Amygdala (tissue), 56 donors: ENCODE data around the gene SLC7A8.
"Not testable (repeated sequence)": the region's sequence is repeated elsewhere in the genome, so short reads cannot be mapped to it uniquely, and the experiment has no call there.

Source experiments
- DNase-seq, 56 donors: peaks; one replicate each; lab custom pipeline; 2025; lab: John Stamatoyannopoulos, UW

Gene SLC7A8

DNA sequence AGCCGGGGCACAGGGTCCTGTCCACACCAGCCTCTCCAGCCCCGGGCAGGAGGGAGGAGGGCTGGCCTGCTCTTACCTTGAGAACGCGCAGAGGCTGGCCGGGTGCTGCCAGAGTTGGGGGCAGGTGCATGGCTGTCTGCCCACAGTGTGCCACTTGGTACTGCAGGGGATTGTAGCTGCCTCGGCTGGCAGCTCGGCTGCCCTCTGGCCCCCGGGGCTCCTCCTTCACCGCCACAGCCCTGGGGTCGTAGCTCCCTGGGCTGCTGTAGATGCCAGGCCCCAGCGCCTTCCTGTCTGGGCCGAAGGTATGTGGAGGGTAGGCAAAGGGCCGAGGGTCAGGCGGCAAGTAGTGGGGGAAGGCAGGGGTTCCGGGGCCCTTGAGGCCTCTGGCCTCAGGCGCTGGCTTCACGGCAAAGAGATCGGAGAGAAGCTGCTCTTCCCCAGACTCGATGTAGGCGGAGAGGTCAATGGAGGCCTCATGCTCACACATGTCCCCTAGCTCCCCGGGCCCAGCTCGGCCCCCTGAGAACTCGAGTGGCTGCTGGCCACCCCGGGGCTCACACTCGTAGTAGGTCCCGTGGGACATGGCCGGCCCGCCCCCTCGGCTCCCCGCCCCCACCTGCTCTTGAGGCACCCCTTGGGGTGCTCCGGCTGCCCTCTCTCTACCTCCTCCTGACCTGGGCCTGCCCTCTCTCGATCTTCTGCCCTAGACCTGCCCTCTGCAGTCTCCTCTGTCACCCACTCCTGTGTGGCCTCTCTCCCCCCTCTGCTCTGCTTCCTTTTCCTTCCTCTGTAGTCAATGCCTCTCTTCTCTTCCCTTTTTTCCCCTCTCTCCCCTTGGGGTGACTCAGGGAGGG is 64.7 kb downstream of the SLC7A8 start, which contains the start of gene CEBPE:
CEBPE (minus strand) TSS at position 750 of the 857 bp plus-strand sequence; CDS start at position 586, 164 bp downstream.
- DNase-seq = no peak

DNA sequence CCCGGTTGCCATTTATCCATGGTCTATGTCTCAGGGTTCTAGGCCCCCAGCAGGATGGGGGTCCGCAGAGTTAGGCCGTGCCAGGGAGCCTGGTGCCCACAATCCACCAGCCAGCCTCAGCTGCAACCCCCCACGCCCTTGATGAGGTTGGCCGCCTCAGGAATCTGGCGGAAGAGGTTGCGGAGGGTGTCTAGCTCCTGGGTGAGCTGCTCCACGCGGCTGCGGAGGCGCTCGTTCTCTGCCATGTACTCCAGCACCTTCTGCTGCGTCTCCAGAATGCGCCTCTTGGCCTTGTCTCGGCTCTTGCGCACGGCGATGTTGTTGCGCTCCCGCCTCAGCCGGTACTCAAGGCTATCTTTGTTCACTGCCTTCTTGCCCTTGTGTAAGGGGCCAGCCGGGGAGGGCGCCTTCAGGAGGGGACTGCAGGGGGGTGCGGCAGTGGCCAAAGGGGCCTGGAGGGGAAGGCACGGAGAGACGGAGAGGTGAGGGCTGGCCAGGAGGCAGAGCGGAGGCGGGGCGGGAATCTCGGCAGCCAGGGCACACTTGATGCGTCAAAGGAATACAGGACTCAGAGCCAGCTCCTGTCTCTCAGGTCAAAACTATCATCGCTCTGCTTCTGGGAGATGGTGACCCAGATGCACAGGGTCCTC is 66.0 kb downstream of the SLC7A8 start:
- DNase-seq = no peak

DNA sequence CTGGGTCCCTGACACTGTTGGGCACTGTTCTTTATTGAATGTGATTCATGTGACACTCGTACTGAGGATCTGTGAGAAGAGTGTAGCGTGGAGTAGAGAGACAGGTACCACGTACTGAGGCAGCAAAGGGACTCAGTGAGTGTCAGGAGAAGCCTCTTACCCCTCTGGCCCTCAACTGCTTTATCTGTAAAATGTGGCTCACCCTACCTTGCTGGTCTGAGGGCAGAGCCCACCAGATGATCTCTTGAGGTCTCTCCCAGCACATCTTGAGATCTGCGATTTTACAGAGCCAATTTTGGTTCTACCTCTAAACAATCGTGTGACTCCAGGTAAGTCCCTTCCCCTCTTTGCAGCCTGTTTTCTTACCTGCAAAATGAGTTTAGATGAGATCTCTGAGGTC is 67.5 kb downstream of the SLC7A8 start:
- DNase-seq = no peak

DNA sequence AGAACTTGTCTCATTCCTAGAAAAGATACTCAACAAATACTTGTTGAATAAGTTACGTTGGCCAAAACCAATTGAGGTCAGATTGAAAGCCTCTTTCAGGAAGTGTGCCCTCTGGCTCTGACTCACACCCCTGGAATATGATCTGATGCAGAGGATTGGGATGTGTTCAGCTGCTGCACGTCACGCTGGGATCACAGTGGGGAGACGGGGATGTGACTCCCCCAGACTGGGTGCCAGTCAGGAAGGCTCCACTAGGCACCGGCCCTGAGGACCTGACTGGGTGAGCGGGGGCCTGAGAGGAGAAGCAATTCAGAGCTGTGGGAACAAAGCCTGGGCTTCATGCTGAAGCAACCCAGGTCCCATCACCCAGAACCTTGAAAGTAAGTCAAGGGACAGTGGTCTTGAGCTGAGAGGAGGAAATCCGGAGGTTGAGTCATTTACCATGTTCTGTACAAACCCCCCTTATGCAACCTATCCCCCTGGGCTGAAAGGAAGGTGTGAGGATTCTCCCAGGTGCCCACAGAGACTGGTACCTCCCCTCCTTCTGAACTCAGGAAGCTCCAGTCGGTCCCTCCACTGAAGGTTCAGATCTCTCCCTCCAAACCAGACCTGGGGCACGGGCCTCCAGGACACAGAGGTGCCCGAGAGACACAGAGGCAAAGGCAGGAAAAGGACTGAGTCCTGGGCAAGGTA is 68.3 kb downstream of the SLC7A8 start:
- DNase-seq = no peak

DNA sequence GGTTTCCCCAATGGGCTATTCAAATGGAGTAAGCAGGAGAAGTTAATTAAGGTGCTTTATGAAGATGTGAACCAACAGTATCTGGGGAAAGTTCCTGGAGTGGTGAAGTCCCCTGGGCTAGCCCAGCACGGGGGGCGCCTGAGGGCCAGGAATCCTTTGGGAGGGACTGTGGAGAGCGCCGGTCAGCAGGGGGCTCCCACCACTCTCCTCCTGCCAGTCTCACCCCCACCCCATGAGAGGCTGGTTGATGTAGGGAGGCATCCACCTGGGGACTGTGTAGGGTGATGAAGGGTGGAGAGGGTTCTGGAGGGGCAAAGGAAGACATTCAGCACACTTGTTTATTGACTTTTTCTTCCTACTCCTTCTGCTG is 68.8 kb downstream of the SLC7A8 start:
- no peak for DNase-seq

DNA sequence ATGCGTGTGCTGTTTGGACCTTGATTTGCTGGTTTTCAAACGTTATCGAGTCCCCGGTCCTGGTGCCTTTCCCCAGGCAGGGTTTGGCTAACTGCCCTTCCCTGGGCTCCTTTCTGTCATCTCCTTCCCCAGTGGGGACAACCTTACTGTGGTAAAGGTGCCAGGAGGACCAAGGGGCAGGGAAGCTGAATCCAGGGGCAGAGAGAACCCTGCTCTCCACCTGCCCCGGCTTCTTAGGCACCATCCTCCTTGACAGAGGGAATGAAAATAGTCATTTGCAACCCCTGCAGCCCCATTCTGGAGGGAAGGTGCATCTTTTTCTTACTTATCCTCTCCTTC is 69.4 kb downstream of the SLC7A8 start:
- DNase-seq = no peak

DNA sequence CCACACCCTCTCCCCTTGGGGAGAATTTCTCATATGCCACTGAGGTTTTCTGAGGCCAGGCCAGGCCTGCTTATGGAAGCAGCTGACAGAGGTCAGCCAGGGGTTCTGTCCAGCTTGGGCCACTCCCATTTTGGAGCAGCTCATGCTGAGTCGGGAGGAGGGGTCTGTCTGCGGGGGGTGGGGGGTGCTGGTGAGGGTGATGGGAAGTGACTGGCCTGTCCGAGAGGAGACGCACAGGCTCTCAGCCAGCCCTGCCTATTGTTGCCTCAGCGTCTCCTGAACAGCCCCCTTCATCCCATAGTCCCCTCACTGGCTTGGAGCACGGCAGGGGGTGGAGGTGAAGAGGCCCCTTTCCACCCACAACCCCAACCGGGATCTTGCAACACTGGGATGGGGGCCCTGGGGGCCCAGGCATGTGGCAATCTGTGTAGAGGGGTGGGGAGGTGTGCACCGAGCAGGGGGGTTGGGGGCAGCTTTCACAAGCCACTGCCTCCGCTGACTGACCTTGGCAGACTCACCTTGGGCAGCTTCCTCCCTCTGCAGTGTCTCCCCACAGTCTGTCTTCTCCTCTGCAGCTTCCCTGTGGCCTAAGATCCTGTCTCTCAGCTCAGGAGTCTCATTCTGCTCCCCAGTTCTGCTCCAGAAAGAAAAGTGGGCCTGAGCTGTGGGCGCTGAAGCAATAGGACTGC is 69.9 kb downstream of the SLC7A8 start:
- DNase-seq = no peak

DNA sequence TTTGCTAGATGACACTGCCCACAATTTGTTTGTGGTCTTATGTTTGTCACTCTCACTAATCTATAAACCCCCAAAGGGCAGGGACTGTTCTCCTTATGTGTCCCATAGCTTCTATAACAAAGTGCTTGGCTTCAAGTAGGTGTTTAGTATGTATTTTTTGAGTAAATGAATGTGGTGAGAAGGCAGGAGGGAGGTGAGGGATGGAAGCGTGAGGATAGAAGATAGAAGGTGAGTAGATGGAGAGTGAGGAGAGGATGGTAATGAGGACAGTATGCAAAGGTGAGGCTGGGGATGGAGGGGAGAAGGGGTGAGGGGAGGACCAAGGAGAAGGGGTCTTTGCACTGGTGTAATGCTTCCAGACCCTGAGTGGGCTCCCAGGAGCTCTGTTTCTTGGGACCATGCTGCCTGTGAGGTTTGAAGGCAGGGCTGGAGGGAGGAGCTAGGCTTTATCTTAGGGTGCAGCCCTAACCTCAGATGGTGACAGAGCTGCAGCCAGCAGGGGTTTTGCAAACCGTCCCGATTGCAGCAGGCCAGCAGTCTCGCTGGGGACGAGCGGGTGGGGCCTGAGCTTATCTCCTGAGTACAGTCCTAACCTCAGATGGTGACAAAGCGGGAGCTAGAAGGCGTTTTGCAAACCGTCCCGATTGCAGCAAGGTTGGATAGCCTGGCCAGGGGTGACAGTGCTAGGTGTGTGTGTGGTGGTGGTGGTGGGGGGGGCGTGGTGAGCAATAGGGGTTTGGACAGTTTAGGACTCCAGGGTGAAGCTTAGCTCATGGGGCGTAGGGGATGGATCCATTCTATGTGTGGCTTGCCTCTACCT is 70.9 kb downstream of the SLC7A8 start:
- no peak for DNase-seq

DNA sequence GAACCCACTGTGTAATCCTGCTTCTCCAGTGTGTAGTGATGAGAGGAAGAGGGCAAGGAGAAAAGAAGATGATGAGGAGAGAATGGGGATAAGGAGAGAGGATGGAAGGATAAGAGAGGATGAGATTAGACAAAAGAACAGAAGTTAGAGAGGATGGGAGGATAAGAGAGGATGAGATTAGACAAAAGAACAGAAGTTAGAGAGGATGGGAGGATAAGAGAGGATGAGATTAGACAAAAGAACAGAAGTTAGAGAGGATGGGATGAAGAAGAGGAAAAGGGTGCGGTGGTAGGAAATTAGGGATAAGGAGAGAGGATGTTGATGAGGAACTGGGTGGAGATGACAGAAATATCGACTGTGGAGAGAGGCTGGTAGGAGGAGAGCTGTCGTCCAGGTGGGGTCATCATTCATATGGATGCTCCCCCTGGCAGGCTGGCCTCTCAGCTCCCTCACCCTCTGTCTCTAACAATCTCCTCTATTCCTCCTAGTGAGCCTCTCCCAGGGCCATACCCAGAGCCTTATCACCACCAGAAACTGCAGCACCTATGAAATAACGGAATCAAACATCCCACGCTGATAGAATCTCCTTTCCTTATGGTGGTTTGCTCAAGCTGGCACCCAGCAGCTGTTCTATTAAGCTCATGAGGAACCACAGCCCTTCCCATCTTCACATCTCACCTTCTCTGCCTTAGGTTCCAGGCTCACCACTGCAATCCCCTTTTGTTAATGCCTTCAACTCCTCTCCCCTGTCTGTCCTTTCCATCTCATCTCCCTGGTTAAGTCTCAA is 72.7 kb downstream of the SLC7A8 start:
- DNase-seq = no peak

DNA sequence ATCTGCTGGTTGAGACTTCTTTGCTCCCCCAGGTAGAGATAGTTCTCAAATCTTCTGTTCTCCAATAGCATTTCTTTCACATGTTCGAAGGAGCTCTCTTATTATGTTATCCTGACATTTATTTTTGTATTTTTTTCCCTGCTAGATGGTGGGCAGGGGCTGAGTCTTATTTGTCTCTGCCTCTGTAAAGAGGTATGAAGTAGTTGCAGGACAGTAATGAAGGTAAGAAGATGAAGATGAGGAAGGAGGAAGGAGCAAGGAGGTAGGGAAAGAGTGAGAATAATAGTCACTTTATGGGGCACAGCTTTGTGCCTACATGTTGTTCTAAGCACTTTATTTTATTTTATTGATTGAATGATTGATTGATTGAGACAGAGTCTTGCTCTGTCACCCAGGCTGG is 73.7 kb downstream of the SLC7A8 start:
- no peak for DNase-seq

DNA sequence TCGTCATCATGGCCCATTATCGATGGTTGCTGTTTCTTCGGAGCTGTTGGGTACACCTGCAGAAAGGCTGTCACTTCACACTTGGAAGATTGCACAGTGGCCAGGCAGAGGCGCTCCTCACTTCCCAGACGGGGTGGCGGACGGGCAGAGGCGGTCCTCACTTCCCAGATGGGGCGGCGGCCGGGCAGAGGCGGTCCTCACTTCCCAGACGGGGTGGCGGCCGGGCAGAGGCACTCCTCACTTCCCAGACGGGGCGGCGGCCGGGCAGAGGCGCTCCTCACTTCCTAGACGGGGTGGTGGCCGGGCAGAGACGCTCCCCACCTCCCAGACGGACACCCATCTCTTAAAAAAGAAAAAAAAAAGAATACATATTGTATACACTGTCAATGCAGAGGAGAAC is 75.3 kb downstream of the SLC7A8 start:
- DNase-seq = not testable (repeated sequence)

DNA sequence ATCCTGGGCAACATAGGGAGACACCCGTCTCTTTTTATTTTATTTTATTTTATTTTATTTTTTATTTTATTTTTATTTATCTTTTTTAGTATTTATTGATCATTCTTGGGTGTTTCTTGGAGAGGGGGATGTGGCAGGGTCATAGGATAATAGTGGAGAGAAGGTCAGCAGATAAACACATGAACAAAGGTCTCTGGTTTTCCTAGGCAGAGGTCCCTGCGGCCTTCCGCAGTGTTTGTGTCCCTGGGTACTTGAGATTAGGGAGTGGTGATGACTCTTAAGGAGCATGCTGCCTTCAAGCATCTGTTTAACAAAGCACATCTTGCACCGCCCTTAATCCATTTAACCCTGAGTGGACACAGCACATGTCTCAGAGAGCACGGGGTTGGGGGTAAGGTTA is 75.8 kb downstream of the SLC7A8 start:
- DNase-seq = not testable (repeated sequence)

DNA sequence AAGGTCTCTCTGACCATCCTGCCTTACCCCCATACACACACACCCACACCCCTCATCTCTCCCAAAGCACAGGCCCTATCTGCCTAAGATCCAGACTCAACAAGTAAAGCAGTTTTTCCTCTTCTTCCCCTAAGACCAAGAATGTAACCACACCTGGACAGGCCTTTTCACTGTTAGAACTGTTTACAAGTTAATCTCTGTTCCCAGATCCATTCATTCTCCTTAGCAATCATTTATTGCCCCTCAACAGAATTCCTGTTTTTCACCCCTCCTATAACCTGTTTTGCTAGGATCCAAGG is 76.8 kb downstream of the SLC7A8 start:
- no peak for DNase-seq

DNA sequence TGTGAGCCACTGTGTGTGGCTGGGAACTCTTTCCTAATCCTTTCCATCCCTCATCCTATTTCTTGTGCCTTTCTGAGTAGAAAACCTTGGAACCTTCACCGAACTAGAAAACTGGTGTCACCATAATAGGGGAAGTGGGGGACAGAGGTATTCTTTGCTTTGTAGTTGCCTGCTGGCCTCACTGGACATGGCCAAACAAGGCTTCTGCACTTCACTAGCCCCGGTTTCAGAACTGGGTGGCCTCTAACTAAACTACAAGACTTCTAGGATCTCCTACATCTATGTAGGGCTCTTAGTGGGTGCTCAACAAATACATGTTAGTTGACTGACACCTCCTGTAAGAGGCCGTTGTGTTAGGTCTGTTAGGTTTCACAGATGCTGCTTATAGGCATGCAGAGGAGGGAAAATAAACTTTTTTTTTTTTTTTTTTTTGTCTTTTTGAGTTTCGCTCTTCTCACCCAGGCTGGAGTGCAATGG is 78.1 kb downstream of the SLC7A8 start:
- DNase-seq = no peak

DNA sequence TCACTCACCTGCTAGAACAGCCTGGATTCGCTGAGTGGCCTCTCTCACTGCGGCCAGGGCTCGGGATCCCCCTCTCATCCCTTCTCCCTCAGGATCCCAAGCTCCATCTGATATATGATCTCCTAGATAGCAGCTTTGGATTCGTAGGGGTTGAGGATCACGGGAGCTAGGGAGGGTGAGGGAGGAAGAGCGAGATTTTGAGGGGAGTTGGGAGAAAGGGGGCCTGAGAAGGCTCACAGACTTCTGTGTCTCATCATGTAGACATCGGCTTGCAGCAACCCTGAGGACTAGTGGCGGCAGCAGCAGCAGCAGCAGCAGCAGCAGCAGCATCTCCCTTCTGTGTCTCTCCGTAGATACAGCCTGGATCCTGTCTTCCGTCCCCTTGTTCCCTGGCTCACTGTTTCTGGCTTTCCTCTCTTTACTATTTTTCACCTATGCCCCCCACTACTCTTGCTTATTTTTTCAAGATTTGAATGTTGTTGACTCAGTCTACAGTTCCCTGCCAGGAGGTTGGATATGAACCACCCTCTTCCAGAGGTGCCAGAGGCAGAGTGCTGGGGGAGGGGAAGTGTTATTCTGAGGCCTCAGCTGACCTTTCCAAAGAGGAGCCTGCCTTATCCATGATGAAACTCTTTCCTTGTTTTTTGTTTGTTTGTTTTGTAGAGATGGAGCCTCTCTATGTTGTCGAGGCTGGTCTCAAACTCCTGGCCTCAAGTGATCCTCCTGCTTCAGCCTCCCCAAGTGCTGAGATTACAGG is 78.7 kb downstream of the SLC7A8 start, which contains the start of gene CIROP:
CIROP (minus strand) TSS at position 399 of the 757 bp plus-strand sequence; CDS start at position 330, 69 bp downstream.
- DNase-seq = no peak

DNA sequence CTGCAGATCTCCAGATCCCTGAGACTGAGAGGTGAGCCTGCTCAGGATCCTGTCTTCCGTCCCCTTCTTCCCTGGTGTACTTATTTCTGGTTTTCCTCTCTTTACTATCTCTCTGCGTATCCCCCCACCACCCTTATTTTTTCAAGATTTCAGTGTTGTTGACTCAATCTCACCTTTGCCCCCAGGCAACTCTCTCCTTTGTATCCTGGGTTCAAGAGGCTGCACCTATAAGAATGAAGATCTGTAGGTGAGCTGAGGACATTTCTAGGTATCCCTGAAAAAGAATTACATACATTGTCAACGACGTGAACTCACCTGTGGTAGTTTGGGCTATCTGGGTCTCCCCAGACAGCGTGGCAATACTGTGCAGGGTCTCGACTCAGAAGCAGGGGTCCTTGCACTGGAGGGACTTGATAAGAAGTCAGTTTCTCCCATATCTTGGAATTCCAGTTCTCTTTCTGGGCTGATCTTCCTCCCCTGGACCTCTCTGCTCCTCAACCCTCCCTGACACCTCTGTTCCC is 79.3 kb downstream of the SLC7A8 start:
- DNase-seq = no peak

DNA sequence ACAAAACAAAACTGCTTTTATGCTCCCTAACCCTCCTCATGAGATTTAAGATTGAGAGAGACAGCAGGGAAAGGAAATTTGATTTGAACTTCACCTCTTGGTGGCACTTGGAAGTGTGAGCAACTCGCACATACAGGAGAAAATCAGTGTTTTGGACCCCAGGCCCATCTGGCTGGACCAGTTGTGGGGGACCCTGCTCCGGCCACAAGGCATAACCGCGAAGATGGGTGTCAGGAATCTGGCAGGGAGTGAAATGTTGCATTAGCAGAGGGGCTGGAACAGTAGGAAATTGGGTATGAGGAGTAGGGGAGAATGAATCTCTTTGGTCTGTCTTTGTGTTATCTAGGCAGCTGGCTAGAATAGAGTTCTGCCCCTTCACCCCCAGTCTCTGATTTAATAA is 79.9 kb downstream of the SLC7A8 start:
- no peak for DNase-seq

DNA sequence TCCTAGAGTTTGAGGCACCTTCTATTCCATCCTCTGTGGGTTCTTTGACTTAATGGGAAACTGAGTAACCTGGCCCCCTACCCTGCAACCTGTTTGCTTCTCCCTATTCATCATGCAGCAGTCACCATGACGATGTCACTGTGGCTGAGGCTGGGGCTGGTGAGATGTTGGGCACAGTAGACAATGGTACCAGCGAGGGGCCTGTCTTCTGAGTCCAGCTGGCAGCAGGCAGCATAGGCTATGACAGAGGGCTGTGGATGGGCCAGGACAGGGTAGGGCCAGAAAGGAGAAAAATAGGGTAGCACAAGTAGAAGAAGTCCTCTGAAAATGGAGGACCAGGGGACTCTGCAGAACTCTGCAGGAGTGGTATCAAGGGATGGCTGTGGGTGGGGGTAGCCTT is 80.7 kb downstream of the SLC7A8 start:
- peak in 12 of 56 donors; percentile 9 to 61 (median 34) for DNase-seq
